ENCODE results near the gene NCOA3.
"Not testable (repeated sequence)": the region's sequence is repeated elsewhere in the genome, so short reads cannot be mapped to it uniquely, and the experiment has no call there.

The NCOA3 gene

DNA sequence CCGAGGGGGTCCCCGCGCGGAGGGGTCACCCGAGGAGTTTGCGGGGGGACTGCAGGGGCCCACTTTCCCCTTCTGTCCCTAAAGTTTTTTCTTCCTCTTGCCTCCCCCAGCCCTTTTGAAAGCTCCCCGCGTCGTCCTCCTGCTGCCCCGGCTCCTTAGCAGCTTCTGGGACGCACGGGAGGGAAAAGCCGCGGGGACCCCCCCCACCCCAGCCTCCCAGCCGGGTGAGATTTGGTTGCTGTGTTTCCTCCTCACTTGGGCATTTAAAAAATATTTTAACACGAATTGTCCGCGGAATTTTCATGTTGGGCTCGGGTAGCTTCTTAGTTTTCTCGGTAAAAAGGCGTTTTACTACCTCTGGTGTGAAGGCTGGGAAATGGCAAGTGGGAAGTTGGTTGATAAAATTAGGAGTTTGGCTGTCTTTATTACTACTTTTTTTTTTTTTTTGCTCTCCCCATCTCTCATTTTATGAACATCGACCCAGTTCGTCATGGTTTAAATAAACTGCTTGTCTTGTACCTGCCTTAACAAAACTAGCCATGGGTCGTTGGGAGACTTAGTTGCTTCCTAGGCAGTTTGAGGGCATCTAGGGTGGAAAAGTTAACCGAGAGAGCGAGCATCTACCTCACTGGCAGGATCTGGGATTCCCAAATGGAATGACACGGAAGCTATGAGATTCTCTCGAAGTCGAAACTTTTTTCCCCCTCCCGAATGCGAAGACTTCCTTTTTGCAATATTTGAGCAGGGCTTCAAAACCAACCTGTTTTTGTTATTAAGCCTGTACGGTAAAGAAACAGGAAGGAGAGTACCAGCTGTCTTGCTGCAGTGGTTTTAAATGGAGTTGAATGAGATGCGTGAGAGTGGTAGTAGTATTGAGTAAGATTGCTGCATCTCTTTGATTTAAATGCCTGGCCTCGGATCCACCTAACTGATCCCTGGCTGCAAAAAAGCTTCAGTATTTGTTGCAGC is 868 bp downstream of the NCOA3 start:
- peak; percentile 26 for DNase-seq

GRCh38 chr20:47503685-47504084 is 2.0 kb downstream of the NCOA3 start:
- no peak for DNase-seq

GRCh38 chr20:47506335-47506734 is 4.6 kb downstream of the NCOA3 start:
- DNase-seq: no peak

DNA sequence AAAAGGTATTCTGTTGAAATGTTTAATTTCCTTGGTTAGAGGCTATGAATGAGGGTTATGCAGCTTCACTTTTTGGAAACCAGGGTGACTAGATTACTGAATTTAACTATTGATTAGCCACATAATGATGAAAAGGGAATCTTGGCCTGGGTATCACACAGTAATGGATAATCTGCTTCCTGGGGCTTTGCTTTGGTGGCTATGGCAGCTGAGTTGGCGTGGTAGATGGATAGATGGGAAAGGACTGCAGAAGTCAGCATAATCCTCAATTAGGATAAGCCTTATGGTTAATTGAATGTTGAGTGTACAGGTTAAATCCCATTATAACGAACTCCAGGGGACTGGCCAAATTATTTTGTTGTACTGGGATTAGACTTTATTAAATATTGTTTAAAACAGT is 5.2 kb downstream of the NCOA3 start:
- DNase-seq: no peak

DNA sequence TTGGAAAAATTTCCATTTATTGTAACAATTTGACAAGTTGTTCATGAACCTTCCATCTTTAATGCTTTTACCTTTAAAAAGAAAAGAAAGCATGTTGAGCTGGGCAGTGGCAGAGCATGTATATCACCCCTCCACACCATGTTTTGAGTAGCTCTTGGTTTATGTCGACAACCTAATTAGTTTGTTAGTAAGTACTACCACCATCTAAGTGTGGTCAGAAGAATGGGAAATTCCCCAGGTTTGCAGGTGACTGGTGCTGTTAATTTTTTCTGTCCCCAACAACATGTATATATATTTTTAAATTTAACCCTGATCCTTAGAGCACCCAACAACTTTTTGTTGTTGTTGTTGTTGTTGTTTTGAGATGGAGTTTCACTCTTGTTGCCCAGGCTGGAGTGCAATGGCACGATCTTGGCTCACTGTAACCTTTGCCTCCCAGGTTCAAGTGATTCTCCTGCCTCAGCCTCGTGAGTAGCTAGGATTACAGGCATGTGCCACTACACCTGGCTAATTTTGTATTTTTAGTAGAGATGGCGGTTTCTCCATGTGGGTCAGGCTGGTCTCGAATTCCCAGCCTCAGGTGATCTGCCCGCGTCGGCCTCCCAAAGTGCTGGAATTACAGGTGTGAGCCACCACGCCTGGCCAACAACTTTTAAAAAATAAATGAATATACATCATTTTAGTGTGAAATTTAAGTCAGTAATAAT is 5.7 kb downstream of the NCOA3 start:
- not testable (repeated sequence) for DNase-seq

GRCh38 chr20:47508278-47508677 is 6.6 kb downstream of the NCOA3 start:
- DNase-seq: no peak

GRCh38 chr20:47509104-47509661 is 7.5 kb downstream of the NCOA3 start:
- DNase-seq: no peak

- no peak for DNase-seq
Measured at GRCh38 chr20:47509685-47510084, 8.0 kb downstream of the NCOA3 start.

DNA sequence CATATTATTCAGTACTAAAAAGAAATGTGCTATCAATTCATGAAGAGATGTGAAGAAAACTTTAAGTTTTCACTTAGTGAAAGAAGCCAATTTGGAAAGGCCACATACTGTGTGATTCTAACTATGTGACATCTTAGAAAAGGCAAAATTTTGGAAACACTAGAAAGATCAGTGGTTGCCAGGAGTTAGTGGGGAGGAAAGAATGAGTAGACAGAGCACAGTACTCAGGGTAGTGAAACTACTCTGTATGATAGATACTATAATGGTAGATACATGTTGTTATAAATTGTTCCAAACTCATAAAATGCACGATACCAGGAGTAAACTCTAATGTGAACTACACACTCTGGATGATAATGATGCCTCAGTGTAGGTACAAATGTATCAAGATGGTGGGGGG is 14.2 kb downstream of the NCOA3 start:
- no peak for DNase-seq

DNA sequence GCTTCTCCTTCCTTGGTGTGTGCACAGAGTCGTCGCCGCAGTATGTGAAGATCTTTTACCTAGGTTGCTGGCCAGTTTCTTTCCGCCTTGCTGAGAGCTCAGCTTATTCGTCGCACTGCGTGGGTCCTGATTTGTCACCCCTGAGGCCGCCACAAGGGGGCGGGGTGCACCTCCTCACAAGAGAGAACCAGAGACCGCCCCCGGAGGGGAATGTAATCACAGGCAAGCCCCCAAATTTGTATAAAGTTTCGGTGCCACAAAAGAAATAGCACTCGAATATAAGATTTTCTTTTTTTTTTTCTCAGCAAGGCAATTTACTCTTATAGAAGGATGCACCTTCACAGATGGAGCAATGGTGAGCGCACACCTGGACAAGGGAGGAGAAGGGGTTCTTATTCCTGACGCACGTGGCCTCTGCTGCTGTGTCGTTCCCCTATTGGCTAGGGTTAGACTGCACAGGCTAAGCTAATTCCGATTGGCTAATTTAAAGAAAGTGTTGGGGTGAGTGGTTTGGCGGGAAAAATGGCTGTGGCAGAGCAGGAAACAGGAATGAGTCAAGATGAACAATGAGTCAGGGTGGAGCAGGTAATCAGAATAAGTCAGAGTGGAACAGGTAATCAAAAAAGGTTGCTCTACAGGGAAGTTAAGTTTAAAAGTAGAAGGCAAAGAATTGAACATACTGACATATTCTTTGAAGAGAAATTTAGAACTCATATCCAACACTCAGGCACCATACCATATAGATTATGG is 19.5 kb downstream of the NCOA3 start:
- DNase-seq: no peak

GRCh38 chr20:47524015-47524784 is 22.5 kb downstream of the NCOA3 start:
- no peak for DNase-seq

DNA sequence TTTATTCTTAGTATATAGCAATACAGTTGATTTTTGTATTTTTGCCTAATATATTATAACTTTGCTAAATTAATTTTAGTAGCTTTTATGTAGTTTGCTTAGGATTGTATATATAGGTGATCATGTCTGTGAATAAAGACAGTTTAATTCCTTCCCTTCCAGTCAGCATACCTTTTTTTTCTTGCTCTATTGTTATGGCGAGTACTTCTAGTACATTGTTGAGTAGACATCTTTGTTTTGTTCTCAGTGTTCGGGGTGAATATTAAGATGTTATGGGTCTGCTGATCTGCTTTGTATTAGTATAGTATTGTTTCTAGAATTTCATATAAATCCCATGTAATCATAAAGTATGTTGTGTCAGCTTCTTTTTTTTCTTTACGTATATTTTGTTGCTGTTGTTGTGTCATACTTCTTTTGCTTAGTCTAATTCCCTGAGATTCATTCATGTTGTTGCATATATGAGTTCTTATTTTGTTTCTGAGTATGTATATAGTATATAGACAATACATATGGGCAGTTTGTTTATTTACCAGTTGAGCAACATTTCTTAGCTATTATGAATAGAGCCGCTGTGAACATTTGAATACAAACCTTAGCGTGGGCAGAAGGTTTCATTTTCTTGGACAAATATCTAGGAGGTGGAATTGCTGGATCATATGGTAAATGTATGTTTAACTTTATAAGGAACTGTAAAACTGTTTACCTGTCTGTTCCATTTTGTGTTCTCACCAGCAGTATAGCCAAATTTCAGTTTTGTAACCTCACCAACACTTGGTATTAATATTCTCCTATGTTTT is 25.5 kb downstream of the NCOA3 start:
- DNase-seq: no peak

DNA sequence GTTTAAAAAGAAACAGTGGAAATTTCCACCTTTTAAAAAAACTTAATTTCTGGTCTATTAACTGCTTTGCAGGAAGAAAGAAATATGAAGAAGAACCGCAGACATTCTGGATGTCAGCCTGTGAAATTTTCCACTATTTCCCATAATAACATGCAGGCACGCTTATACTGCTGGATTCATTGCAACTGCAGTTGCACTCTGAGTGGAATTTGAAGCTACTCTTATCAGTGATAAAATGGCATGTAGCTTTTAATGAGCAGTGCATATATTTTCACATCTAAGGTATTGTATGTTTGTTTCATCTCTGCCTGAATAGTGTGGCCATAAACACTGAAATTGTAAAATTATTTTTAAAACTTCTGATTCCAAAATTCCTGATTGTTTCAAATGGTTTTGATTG is 28.2 kb downstream of the NCOA3 start:
- no peak for DNase-seq

GRCh38 chr20:47531458-47531857 is 29.8 kb downstream of the NCOA3 start:
- DNase-seq: no peak

DNA sequence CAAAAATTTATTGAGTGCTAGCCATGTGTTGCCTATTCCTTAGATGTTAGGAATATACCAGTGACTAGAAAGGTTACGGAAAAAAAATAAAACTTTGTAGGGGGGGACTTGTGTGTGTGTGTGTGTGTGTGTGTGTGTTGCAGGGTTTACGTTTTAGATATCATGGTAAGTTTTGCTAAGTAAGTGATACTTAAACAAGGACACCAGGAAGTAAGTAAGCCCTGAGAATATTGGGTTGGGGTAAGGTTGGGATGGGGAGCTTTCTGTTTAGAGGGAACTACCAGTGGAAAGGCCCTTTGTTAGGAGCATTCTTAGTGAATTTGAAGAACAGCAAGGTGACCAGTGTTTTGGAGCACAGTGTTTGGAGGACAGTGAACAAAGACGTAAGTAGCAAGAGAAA is 30.3 kb downstream of the NCOA3 start:
- DNase-seq: no peak

DNA sequence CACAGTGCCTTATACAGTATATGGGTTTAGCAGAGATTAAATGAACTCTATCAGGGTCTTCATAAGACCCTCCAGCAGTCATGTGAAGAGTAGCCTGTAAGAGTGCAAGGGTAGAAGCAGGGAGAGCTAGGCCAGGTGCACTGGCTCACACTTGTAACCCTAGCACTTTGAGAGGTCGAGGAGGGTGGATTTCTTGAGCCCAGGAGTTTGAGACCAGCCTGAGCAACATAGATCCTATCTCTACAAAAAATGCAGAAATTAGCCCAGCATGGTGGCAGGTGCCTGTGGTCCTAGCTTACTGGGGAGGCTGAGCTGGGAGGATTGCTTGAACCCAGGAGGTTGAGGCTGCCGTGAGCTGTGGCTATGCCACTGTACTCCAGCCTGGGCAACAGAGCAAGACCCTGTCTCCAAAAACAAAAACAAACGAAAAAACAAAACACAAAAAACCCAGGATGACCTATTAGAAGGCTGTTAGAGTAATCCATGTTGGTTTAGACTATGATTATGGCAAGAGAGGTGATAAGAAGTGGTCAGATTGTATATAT is 31.9 kb downstream of the NCOA3 start:
- DNase-seq: no peak

- no peak for DNase-seq
Measured at GRCh38 chr20:47534405-47534804, 32.7 kb downstream of the NCOA3 start.

- DNase-seq: no peak
Measured at GRCh38 chr20:47535088-47535487, 33.4 kb downstream of the NCOA3 start.

DNA sequence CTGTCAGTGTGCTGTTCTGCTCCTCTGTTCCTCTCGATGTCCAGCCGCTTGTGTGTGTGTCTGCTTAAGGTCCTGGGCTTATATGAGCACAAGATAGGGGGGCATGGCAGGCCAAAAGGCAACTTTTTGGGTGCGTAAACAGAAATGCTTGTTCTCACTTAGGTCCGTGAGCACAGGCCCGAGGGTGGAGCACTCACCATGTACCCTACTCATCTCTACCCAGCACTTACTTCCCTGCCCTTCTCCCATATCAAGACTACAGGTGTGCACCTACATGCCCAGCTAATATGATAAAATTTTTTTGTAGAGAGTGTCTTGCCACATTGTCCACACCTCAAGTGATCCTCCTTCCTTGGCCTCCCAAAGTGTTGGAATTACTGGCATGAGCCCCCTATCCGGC is 34.3 kb downstream of the NCOA3 start:
- no peak for DNase-seq

GRCh38 chr20:47540443-47541354 is 39.0 kb downstream of the NCOA3 start:
- DNase-seq: no peak
